Ishikawa (cell line): ENCODE results near the gene MIF4GD.

Source experiments
- CEBPB ChIP-seq: IDR thresholded peaks from 2 replicates; pipeline ENCODE4 v1.6.1; 2012
- CREB1 ChIP-seq: IDR thresholded peaks from 2 replicates; pipeline ENCODE4 v1.6.1; 2012; ENCODE audit warnings: low read depth
- EGR1 ChIP-seq: IDR thresholded peaks from 2 replicates; pipeline ENCODE4 v1.6.1; 2012
- EP300 ChIP-seq: IDR thresholded peaks from 2 replicates; pipeline ENCODE4 v1.6.1; 2012; ENCODE audit warnings: borderline replicate concordance
- FOXM1 ChIP-seq: IDR thresholded peaks from 2 replicates; pipeline ENCODE4 v1.6.1; 2012; ENCODE audit warnings: low read depth, borderline replicate concordance
- NFIC ChIP-seq: IDR thresholded peaks from 2 replicates; pipeline ENCODE4 v1.6.1; 2012
- RAD21 ChIP-seq: IDR thresholded peaks from 2 replicates; pipeline ENCODE4 v1.6.1; 2012; ENCODE audit warnings: low read depth
- TAF1 ChIP-seq: IDR thresholded peaks from 2 replicates; pipeline ENCODE4 v1.6.1; 2012; ENCODE audit warnings: low read depth, mild to moderate bottlenecking
- TCF12 ChIP-seq: IDR thresholded peaks from 2 replicates; pipeline ENCODE4 v1.6.1; 2012; ENCODE audit warnings: low read depth
- TEAD4 ChIP-seq: IDR thresholded peaks from 2 replicates; pipeline ENCODE4 v1.6.1; 2012
- YY1 ChIP-seq: IDR thresholded peaks from 2 replicates; pipeline ENCODE4 v1.6.1; 2012; ENCODE audit warnings: low read depth
- ZBTB7A ChIP-seq: IDR thresholded peaks from 2 replicates; pipeline ENCODE4 v1.6.1; 2012; ENCODE audit warnings: low read depth
- TF ChIP-seq, protein P1 (sequence below): IDR thresholded peaks from 2 replicates; pipeline ENCODE4 v1.6.1; 2012
- TF ChIP-seq, protein P2 (sequence below): IDR thresholded peaks from 2 replicates; pipeline ENCODE4 v1.6.1; 2012
- TF ChIP-seq, protein P3 (sequence below): IDR thresholded peaks from 2 replicates; pipeline ENCODE4 v1.6.1; 2012; ENCODE audit warnings: low read depth, mild to moderate bottlenecking

The MIF4GD gene

DNA sequence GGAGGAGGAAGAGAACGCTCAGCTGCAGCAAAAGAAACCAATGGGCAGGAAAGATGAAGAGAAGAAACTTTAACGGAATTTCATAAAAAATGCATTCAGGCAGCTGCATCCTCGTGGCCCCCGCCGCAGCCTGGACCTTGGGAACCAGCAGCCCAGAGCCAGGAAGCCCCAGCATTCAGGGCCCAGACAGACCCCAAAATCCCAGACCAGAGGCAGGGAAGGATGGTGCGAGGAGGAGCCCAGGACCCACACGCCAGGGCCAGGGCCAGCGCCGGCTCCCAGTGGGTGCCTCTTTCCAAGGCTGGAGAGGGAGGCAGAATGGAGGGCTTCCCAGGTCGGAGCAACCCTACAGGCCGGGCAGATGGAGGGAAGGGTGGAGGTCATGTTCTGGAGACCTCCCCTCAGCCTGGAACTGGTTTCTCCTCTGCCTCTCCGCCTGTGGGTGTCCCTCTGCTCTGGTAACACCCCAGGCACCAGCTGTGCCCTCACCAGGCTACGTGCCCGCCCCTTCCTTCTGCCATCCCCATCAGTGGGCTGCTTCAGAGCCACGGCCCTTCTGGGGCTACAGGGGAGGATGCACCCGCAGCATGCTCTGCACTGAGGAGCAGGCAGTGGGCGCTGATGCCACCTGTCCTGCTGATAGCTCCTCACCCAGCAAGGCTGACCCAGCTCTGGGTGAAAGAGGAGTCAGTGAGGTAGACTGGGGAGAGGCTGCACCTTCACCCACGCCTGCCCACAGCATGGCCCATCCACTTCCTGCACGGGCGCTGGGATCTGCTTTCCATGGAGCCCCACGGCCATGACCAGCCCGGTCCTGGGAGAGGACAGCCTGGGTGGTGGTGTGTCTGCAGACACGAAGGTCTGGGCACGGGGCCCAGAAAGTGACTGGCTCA, 1.2 kb upstream of the MIF4GD start:
- TF ChIP-seq TAF1 = no peak
- TF ChIP-seq YY1 = no peak
- TF ChIP-seq EP300 = no peak
- no peak for TF ChIP-seq FOXM1
- TF ChIP-seq, protein P1, sequence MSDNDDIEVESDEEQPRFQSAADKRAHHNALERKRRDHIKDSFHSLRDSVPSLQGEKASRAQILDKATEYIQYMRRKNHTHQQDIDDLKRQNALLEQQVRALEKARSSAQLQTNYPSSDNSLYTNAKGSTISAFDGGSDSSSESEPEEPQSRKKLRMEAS = no peak
- no peak for TF ChIP-seq CEBPB
- TF ChIP-seq TCF12 = no peak
- no peak for TF ChIP-seq EGR1
- TF ChIP-seq RAD21 = no peak
- TF ChIP-seq TEAD4 = no peak
- no peak for TF ChIP-seq NFIC
- TF ChIP-seq, protein P2, sequence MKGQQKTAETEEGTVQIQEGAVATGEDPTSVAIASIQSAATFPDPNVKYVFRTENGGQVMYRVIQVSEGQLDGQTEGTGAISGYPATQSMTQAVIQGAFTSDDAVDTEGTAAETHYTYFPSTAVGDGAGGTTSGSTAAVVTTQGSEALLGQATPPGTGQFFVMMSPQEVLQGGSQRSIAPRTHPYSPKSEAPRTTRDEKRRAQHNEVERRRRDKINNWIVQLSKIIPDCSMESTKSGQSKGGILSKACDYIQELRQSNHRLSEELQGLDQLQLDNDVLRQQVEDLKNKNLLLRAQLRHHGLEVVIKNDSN = no peak
- TF ChIP-seq, protein P3, sequence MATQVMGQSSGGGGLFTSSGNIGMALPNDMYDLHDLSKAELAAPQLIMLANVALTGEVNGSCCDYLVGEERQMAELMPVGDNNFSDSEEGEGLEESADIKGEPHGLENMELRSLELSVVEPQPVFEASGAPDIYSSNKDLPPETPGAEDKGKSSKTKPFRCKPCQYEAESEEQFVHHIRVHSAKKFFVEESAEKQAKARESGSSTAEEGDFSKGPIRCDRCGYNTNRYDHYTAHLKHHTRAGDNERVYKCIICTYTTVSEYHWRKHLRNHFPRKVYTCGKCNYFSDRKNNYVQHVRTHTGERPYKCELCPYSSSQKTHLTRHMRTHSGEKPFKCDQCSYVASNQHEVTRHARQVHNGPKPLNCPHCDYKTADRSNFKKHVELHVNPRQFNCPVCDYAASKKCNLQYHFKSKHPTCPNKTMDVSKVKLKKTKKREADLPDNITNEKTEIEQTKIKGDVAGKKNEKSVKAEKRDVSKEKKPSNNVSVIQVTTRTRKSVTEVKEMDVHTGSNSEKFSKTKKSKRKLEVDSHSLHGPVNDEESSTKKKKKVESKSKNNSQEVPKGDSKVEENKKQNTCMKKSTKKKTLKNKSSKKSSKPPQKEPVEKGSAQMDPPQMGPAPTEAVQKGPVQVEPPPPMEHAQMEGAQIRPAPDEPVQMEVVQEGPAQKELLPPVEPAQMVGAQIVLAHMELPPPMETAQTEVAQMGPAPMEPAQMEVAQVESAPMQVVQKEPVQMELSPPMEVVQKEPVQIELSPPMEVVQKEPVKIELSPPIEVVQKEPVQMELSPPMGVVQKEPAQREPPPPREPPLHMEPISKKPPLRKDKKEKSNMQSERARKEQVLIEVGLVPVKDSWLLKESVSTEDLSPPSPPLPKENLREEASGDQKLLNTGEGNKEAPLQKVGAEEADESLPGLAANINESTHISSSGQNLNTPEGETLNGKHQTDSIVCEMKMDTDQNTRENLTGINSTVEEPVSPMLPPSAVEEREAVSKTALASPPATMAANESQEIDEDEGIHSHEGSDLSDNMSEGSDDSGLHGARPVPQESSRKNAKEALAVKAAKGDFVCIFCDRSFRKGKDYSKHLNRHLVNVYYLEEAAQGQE = no peak
- TF ChIP-seq CREB1 = no peak

- TF ChIP-seq RAD21 (peak; percentile 37; the same call in 1 of the 2 replicates), EP300 (peak; percentile 22; the same call in 1 of the 2 replicates), TCF12 (peak; percentile 54), CEBPB (no peak), CREB1 (peak; percentile 47; the same call in 1 of the 2 replicates), EGR1 (0 out of 2 replicates have a peak, but pooled peaks have one; percentile 18), TEAD4 (peak; percentile 2), TAF1 (0 out of 2 replicates have a peak, but pooled peaks have one; percentile 42), YY1 (peak; percentile 14; the same call in 1 of the 2 replicates), ZBTB7A (no peak), FOXM1 (no peak), NFIC (no peak)
- TF ChIP-seq, protein P1 = peak; percentile 78
- TF ChIP-seq, protein P3 = no peak
- TF ChIP-seq, protein P2 = peak; percentile 27; the same call in 1 of the 2 replicates
These were observed 363 bp upstream of the MIF4GD start for GRCh38 chr17:75271233-75271954.

DNA sequence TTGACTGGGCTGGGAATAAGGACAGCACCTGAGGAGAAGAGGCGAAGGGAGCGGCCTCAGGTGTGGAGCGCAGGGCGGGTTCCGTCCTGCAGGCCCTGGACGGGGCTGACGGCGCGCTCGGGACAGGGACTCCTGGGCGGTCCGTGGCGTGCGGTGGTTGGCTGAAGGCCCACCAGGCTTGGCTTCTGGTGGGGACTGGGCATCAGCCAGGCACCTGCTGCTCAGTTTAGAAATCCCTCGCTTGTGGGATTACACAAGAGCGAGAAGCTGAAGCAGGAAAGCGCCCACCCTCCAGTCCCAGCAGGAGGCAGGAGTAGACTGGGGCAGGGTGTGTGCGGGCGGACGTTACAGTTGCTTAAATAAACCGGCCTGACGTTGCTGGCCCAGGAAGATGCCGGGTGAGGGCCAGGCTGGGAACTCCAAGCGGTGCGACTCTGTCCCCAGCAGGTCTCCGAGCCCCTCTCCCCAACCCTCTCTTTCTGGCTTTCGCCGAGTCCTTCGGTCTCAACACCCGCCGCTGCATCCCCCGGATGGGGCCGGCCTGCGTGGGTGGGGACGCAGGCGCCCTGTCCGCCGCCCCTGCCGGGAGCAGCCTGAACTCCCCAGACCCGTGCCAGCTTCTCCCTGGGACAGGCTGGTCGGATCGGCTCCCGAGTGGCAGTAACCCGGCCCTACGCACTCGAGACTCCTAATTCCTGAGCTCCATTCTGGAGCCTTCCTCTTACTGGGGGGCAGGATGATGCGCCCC, 639 bp downstream of the MIF4GD start:
- TF ChIP-seq, protein P2 = no peak
- TF ChIP-seq CREB1 (no peak), CEBPB (peak; percentile 77), EGR1 (peak; percentile 99), TEAD4 (no peak), EP300 (peak; percentile 15; the same call in 1 of the 2 replicates), TCF12 (peak; percentile 29; the same call in 1 of the 2 replicates), TAF1 (0 out of 2 replicates have a peak, but pooled peaks have one; percentile 37), NFIC (peak; percentile 34), RAD21 (peak; percentile 40; the same call in 1 of the 2 replicates), YY1 (peak; percentile 35; the same call in 1 of the 2 replicates), FOXM1 (no peak; the same call in 1 of the 2 replicates), ZBTB7A (peak; percentile 94)
- TF ChIP-seq, protein P1 = peak; percentile 64; the same call in 1 of the 2 replicates
- TF ChIP-seq, protein P3 = no peak
